ENCODE results near the gene IER3IP1.

GRCh38 chr18:47160256-47160655, 15.9 kb downstream of the IER3IP1 start:
- TF ChIP-seq CTCF (conservative IDR thresholded peaks at IDR 0.05; ENCODE audit: low read length) (no peak), EZH2phosphoT487 (IDR thresholded peaks at IDR 0.05; ENCODE audit: borderline replicate concordance) (no peak)

Measured in Loucy (cell line).